Measurements from ENCODE around the gene HOXD12.

- TF ChIP-seq CTCF (IDR thresholded peaks at IDR 0.05) = no peak
- TF ChIP-seq POLR2A (IDR thresholded peaks at IDR 0.05) = no peak
- no peak for TF ChIP-seq EP300 (IDR thresholded peaks at IDR 0.05)
Measured at GRCh38 chr2:176114120-176114929, 14.7 kb downstream of the HOXD12 start.

All from ovary (tissue), 3 donors.